CD14-positive monocyte (primary cell): Measurements from ENCODE around the gene MEGF6. TPM values are rescaled to one million over a fixed set of nuclear protein-coding genes. Genes with fewer than 3 reads are reported as not detected.

ENCODE experiments used
- DNase-seq, 3 donors: peaks; one replicate each; pipeline ENCODE4 v3.0.0-alpha.2; 2011 to 2022
- H2AFZ ChIP-seq: 2 replicates; pipeline ENCODE4 v1.6.0; 2012; ENCODE audit warnings: mild to moderate bottlenecking, low read depth, low read length, inconsistent platforms; ENCODE audit not compliant: insufficient read depth, poor library complexity, severe bottlenecking
- H3K27ac ChIP-seq, 2 donors: 1 replicate in 1 of 2; 2 replicates in 1 of 2; pipeline ENCODE4 v1.5.1; 2012 to 2013; ENCODE audit warnings: low read length in 2 of 2, control low read depth in 1 of 2, inconsistent platforms in 1 of 2, low read depth in 1 of 2, mild to moderate bottlenecking in 1 of 2
- H3K27me3 ChIP-seq, 2 donors: one replicate each; pipeline versions ENCODE4 v1.6.0 to v1.6.1; 2011 to 2013; ENCODE audit warnings: low read length in 2 of 2; ENCODE audit not compliant: control insufficient read depth in 2 of 2, insufficient read depth in 2 of 2
- H3K36me3 ChIP-seq, 2 donors: replicated peaks in 1 of 2; 1 replicate in 1 of 2; 2 replicates in 1 of 2; pipeline versions ENCODE4 v1.5.1 to v1.6.1; 2012 to 2013; ENCODE audit warnings: low read length in 2 of 2, control low read depth in 1 of 2, inconsistent platforms in 1 of 2, mild to moderate bottlenecking in 1 of 2; ENCODE audit not compliant: insufficient read depth in 2 of 2, control insufficient read depth in 1 of 2
- H3K4me1 ChIP-seq, 2 donors: 1 replicate in 1 of 2; 2 replicates in 1 of 2; pipeline versions ENCODE4 v1.5.1 to v1.6.1; 2012 to 2013; ENCODE audit warnings: low read length in 2 of 2, control low read depth in 1 of 2, inconsistent platforms in 1 of 2, mild to moderate bottlenecking in 1 of 2, moderate library complexity in 1 of 2; ENCODE audit not compliant: insufficient read depth in 2 of 2, control insufficient read depth in 1 of 2
- H3K4me2 ChIP-seq: replicated peaks from 2 replicates; pipeline ENCODE3; 2012; ENCODE audit warnings: low read length, moderate library complexity, mild to moderate bottlenecking; ENCODE audit not compliant: poor library complexity, severe bottlenecking; ENCODE audit errors: extremely low read depth
- H3K4me3 ChIP-seq, 3 experiments: fragments of 200-600 bp in 1 of 3; sonication (generic) in 1 of 3; replicated peaks in 1 of 3; 1 replicate in 2 of 3; 2 replicates in 1 of 3; pipeline ENCODE4 v1.5.1; 2011 to 2013; ENCODE audit warnings: low read length in 3 of 3, mild to moderate bottlenecking in 3 of 3, control low read depth in 2 of 3, low read depth in 2 of 3, inconsistent platforms in 1 of 3, moderate library complexity in 1 of 3
- H3K79me2 ChIP-seq: 2 replicates; pipeline ENCODE4 v1.6.0; 2012; ENCODE audit warnings: mild to moderate bottlenecking, control low read depth, inconsistent platforms, low read length, moderate library complexity; ENCODE audit not compliant: insufficient read depth
- H3K9ac ChIP-seq: 2 replicates; pipeline ENCODE4 v1.6.0; 2017; ENCODE audit warnings: low read length, mild to moderate bottlenecking; ENCODE audit not compliant: insufficient read depth, poor library complexity, severe bottlenecking
- H3K9me3 ChIP-seq, 2 donors: replicated peaks in 1 of 2; 1 replicate in 1 of 2; 2 replicates in 1 of 2; pipeline versions ENCODE4 v1.5.1 to v1.6.1; 2012 to 2013; ENCODE audit warnings: low read length in 2 of 2, control low read depth in 1 of 2; ENCODE audit not compliant: control insufficient read depth in 1 of 2, insufficient read depth in 1 of 2
- H4K20me1 ChIP-seq: 2 replicates; pipeline ENCODE4 v1.6.0; 2012; ENCODE audit warnings: mild to moderate bottlenecking, low read length, control low read depth, moderate library complexity; ENCODE audit not compliant: insufficient read depth
- H3K27ac Mint-ChIP-seq, 7 donors: one replicate each; pipeline ENCODE4 v1.8.0; 2020; ENCODE audit warnings: mild to moderate bottlenecking in 7 of 7, mixed read lengths in 7 of 7, moderate library complexity in 6 of 7, inconsistent platforms in 2 of 7
- H3K27me3 Mint-ChIP-seq, 3 donors: one replicate each; pipeline ENCODE4 v1.8.0; 2021 to 2022; ENCODE audit warnings: low read depth in 3 of 3, mild to moderate bottlenecking in 3 of 3, mixed read lengths in 3 of 3, moderate library complexity in 3 of 3, inconsistent platforms in 1 of 3
- H3K36me3 Mint-ChIP-seq, 2 donors: one replicate each; pipeline ENCODE4 v1.8.0; 2020; ENCODE audit warnings: mixed read lengths in 2 of 2, inconsistent platforms in 1 of 2, mild to moderate bottlenecking in 1 of 2
- H3K4me1 Mint-ChIP-seq: one replicate; pipeline ENCODE4 v1.8.0; 2020; ENCODE audit warnings: mild to moderate bottlenecking, mixed read lengths
- H3K4me3 Mint-ChIP-seq, 2 donors: one replicate each; pipeline ENCODE4 v1.8.0; 2020; ENCODE audit warnings: mild to moderate bottlenecking in 2 of 2, mixed read lengths in 2 of 2, moderate library complexity in 1 of 2
- H3K9me3 Mint-ChIP-seq, 7 donors: one replicate each; pipeline ENCODE4 v1.8.0; 2020 to 2022; ENCODE audit warnings: mixed read lengths in 7 of 7, mild to moderate bottlenecking in 6 of 7, moderate library complexity in 6 of 7, inconsistent platforms in 2 of 7
- CTCF ChIP-seq: fragments of 200-600 bp; IDR thresholded peaks from one replicate; pipeline ENCODE4 v1.8.0; 2022; ENCODE audit warnings: antibody characterized with exemption, mild to moderate bottlenecking
- WGBS: methylation state at CpG from one replicate; pipeline ENCODE4 v1.1.5; 2013; ENCODE audit warnings: missing lambda C conversion rate; ENCODE audit not compliant: insufficient coverage; 5-methylcytosine and 5-hydroxymethylcytosine counted together
- intact Hi-C, 2 donors: fragments of 100-400 bp; cut with micrococcal nuclease; formaldehyde crosslinking; loops; one replicate each; pipeline versions ENCODE4 v1.15.0 to v1.15.1; 2023
- polyA plus RNA-seq, 3 donors: library from polyadenylated mRNA; depleted of rRNA in 1 of 3; unstranded in 2 of 3; stranded (reverse) in 1 of 3; fragments of 300-500 nt in 2 of 3; fragments of >200 nt in 1 of 3; fragmentation: Illumina TruSeq in 2 of 3; gene quantifications; 1 replicate in 2 of 3; 2 replicates in 1 of 3; pipeline ENCODE4 v1.2.3, GENCODE V29; 2012 to 2021

The MEGF6 gene
- polyA plus RNA-seq, 3 donors = 0.39 to 3.8 (median 1.2) TPM

GRCh38 chr1:3522112-3522511, 89.2 kb downstream of the MEGF6 start:
- Histone ChIP-seq H3K27ac (no peak overlapping the region), H3K9me3 (no peaks in the 10 kb centered on the region), H4K20me1 (no peaks in the 10 kb centered on the region), H3K4me1 (no peaks in the 10 kb centered on the region), H3K27me3 (no peaks in the 10 kb centered on the region), H2AFZ (no peak overlapping the region), H3K4me3 (no peak overlapping the region), H3K36me3 (no peaks in the 10 kb centered on the region), H3K79me2 (no peaks in the 10 kb centered on the region), H3K4me2 (no peak overlapping the region), H3K9ac (no peak overlapping the region)
- intact Hi-C loops = no loop called here
- 89% methylated on average over 9 of the region's 13 CpGs for WGBS
- Mint-ChIP-seq H3K4me1 (no peaks in the 10 kb centered on the region), H3K9me3 (peaks cover 0 to 4% (median 0%) of the 10 kb centered on the region in 7 donors), H3K36me3 (no peaks in the 10 kb centered on the region), H3K4me3 (no peak overlapping the region), H3K27me3 (peaks cover 0 to 2% (median 1%) of the 10 kb centered on the region in 3 donors), H3K27ac (no peak overlapping the region)
- TF ChIP-seq CTCF = no peak
- no peak for DNase-seq

- Histone ChIP-seq H3K4me2 (no peak overlapping the region), H3K9ac (no peak overlapping the region), H3K4me1 (no peaks in the 10 kb centered on the region), H2AFZ (no peak overlapping the region), H4K20me1 (no peaks in the 10 kb centered on the region), H3K36me3 (no peaks in the 10 kb centered on the region), H3K4me3 (no peak overlapping the region), H3K27ac (no peak overlapping the region), H3K27me3 (no peaks in the 10 kb centered on the region), H3K9me3 (no peaks in the 10 kb centered on the region), H3K79me2 (no peaks in the 10 kb centered on the region)
- no peak for DNase-seq
- Mint-ChIP-seq H3K4me3 (no peak overlapping the region), H3K27me3 (peaks cover 0 to 5% (median 1%) of the 10 kb centered on the region in 3 donors), H3K27ac (no peak overlapping the region), H3K9me3 (peaks cover 0 to 4% (median 0%) of the 10 kb centered on the region in 7 donors), H3K4me1 (peaks cover 2% of the 10 kb centered on the region), H3K36me3 (no peaks in the 10 kb centered on the region)
- no peak for TF ChIP-seq CTCF
- WGBS = 96% methylated on average over 15 of the region's 16 CpGs
- intact Hi-C loops = no loop called here
These were observed 89.9 kb downstream of the MEGF6 start for GRCh38 chr1:3521426-3521825.
